Measurements from ENCODE around the gene UMAD1. TPM values are rescaled to one million over a fixed set of nuclear protein-coding genes. Genes with fewer than 3 reads are reported as not detected.

UMAD1 gene
- total RNA-seq, 4 donors from 2014 or later: 5.6 to 13.2 (median 12.1) TPM

DNA sequence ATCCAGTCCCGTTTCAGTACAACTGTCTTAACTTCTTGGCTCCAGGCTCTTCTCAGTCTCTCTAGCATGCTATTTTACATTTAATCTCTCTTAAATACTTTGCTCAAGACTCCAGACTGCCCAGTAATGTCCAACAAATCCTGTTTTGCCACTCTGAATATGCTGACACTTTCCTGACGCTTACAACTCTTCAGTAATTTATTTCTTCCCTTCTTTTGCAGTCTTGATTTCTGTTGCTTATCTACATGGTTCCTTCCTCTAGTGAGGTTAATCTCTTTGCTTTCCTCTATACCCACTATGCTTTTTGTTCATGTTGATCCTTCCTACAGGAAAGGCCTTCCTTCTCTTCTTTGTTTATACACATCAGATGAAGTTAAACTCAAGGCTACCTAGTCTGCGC lies 23.7 kb downstream of the UMAD1 start:
- ATAC-seq (ENCODE audit: low FRiP score) (no peak), DNase-seq (ENCODE audit: low spot score) (no peak)
- TF ChIP-seq, protein P1, sequence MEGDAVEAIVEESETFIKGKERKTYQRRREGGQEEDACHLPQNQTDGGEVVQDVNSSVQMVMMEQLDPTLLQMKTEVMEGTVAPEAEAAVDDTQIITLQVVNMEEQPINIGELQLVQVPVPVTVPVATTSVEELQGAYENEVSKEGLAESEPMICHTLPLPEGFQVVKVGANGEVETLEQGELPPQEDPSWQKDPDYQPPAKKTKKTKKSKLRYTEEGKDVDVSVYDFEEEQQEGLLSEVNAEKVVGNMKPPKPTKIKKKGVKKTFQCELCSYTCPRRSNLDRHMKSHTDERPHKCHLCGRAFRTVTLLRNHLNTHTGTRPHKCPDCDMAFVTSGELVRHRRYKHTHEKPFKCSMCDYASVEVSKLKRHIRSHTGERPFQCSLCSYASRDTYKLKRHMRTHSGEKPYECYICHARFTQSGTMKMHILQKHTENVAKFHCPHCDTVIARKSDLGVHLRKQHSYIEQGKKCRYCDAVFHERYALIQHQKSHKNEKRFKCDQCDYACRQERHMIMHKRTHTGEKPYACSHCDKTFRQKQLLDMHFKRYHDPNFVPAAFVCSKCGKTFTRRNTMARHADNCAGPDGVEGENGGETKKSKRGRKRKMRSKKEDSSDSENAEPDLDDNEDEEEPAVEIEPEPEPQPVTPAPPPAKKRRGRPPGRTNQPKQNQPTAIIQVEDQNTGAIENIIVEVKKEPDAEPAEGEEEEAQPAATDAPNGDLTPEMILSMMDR (IDR thresholded peaks at IDR 0.05): no peak

DNA sequence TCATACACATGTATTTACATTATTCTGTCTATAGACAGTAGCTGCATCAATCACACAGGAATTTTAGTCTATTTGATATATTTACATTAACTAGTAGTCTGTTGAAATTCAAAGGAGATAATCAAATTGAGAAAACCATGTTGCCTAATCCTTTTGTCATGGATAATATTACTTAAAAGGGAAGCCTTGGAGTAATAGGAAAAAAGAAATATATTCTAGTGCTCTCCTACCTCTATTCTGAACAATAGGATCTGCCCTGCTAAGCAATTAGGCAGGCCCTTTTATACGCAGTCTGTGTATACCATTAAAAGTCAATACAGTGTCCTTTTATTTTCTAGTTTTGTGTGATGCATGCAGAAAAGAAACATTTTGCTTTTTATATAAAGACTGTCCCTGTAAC lies 24.5 kb downstream of the UMAD1 start:
- DNase-seq (ENCODE audit: low spot score): no peak
- ATAC-seq (ENCODE audit: low FRiP score): no peak
- TF ChIP-seq, protein P1 (IDR thresholded peaks at IDR 0.05): no peak

DNA sequence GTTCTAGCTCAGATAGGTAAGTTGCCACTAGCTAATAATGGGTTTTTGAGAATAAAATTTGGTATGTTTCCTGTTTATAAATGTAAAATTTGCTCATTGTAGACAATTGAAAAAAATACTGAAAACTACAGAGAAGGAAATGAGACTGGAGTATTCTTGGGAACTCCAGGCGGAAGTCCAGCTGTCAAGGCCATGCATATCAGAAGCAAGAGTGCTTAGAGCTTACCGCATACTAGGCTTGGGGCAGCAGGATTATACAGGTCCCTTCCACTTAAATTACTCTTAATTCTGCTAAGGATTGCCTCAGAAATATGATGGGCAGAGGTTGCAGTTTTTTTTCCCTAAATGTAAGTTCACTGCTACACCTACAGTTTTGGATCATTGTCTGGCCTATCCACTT lies 26.6 kb downstream of the UMAD1 start:
- ATAC-seq (ENCODE audit: low FRiP score) (no peak), DNase-seq (ENCODE audit: low spot score) (no peak)
- TF ChIP-seq, protein P1 (IDR thresholded peaks at IDR 0.05): no peak

DNA sequence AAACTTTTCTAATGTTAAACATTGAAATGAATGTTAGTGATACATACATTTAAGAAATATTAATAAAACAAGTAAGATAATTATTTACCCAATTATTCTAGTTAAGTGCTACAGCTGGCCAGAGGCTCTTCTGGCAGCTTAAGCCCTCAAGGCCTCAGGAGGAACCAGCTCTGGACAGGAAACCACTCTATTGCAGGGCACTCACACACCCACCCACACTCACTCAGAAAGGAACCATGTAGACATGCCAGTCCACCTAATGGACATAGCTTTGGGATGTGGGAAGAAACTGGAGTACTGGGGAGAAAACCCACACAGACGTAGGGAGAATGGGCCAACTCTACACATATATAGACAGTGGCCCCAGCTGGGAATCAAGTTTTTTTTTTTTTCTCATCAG lies 28.2 kb downstream of the UMAD1 start:
- ATAC-seq (ENCODE audit: low FRiP score) (no peak), DNase-seq (ENCODE audit: low spot score) (no peak)
- TF ChIP-seq, protein P1 (IDR thresholded peaks at IDR 0.05): no peak

DNA sequence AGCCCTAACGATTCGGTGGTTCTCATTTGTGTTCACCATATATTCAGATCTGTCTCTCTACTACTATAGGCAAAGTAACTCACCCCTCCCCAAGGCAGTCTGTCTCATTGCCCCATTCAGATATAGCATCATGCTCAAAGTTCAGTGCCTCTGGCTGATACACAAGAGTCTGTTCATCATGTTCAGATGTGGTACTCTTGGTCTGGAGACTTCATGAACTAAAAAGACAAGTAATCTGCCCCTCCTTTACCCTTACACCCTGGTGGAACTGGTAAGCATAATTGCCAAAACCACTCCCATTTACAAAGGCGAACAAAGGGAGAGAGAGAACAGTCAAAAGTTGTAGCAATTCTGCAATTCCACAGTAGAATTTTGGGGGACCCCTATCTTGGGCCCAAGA lies 29.9 kb downstream of the UMAD1 start:
- no peak for ATAC-seq (ENCODE audit: low FRiP score)
- TF ChIP-seq, protein P1 (IDR thresholded peaks at IDR 0.05): no peak
- no peak for DNase-seq (ENCODE audit: low spot score)

DNA sequence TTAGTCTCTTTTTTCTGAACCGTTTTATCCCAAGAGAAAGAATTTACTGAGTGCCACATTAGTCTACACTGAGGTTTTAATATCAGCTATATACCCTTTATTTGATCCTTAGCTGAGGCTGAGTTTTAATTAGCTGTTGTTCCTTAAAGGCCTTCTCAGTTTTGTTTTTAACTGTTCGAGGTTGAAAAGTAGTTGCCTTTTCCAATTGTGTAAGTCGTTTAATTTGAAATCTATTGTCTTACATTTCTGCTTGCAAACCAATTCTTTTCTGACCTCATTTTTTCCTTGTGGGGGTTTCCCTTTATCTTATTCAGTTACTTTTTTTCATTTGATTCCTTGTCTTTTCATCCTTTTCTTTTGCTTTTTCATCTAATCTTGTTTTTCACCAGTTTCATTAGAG lies 30.8 kb downstream of the UMAD1 start:
- ATAC-seq (ENCODE audit: low FRiP score) (no peak), DNase-seq (ENCODE audit: low spot score) (no peak)
- TF ChIP-seq, protein P1 (IDR thresholded peaks at IDR 0.05): no peak

DNA sequence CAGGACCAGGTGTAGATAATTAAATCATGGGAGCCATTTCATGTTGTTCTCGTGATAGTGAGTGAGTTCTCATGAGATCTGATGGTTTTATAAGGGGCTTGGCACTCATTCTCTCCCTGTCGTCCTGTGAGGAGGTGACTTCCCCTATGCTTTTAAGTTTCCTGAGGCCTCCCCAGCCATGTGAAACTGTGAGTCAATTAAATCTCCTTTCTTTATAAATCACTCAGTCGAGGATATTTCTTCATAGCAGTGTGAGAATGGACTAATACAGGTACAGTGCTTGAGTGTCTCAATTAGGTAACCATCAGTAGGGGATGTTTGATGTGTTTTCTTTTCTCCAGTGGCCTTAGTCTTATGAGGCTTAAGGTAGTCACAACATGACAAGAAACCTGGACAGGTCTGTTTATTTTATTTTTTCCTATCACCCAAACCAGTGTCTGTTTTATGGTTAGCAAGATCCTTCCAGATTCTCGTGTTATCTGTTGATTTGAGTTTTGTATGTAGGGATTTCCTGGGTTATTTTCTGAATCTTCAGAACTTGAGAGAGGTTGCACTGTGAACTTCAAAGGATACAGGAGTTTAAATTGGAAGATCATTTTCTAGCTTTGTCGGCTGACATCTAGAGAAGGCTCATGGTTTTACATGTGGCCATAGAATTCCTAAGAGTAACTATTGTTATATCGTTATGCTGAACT lies 32.1 kb downstream of the UMAD1 start:
- TF ChIP-seq, protein P1 (IDR thresholded peaks at IDR 0.05): no peak
- ATAC-seq (ENCODE audit: low FRiP score) (no peak), DNase-seq (ENCODE audit: low spot score) (no peak)
